IPS DF 19.7 (cell line): ENCODE measurements around the gene APOBEC2.

ENCODE experiments used
- DNase-seq: peaks from one replicate; pipeline ENCODE4 v3.0.0-alpha.2; 2013; ENCODE audit warnings: low read depth, low spot score

Gene APOBEC2

DNA sequence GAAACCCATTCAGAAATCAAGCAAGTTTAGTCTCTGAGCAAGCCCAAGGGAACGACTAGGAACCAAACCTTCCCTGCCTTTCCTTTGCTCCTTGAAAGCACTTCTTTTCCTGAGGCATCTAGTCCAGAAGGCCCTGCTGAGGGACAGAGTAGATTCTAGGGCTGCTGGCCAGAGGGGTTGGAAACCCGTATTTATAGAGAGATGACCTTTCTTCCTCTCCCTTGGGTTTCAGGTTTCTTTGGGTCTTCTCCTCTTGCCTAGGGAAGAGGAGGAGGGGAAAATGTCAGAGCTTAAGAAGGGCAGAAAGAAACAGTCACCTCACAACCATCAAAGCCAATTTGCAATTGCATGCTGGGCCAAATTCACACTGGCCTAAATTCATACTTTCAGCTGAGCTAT is 5.8 kb downstream of the APOBEC2 start:
- DNase-seq: no peak

GRCh38 chr6:41059556-41059955 is 6.6 kb downstream of the APOBEC2 start:
- no peak for DNase-seq

DNA sequence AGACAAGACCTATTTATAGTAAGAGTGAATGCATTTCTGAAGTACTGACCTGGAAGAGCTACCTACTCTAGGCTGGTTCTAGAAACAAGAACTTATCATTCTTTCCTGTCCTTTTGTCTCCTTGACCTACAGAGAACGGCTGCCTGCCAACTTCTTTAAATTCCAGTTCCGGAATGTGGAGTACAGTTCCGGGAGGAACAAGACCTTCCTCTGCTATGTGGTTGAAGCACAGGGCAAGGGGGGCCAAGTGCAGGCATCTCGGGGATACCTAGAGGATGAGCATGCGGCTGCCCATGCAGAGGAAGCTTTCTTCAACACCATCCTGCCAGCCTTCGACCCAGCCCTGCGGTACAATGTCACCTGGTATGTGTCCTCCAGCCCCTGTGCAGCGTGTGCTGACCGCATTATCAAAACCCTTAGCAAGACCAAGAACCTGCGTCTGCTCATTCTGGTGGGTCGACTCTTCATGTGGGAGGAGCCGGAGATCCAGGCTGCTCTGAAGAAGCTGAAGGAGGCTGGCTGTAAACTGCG is 8.3 kb downstream of the APOBEC2 start:
- DNase-seq: no peak

- DNase-seq: no peak
Observed at GRCh38 chr6:41062056-41062455, 9.1 kb downstream of the APOBEC2 start.

GRCh38 chr6:41063884-41064285 is 10.9 kb downstream of the APOBEC2 start:
- no peak for DNase-seq

GRCh38 chr6:41064841-41065240 is 11.8 kb downstream of the APOBEC2 start:
- DNase-seq: no peak

GRCh38 chr6:41065550-41066026 is 12.6 kb downstream of the APOBEC2 start:
- no peak for DNase-seq

DNA sequence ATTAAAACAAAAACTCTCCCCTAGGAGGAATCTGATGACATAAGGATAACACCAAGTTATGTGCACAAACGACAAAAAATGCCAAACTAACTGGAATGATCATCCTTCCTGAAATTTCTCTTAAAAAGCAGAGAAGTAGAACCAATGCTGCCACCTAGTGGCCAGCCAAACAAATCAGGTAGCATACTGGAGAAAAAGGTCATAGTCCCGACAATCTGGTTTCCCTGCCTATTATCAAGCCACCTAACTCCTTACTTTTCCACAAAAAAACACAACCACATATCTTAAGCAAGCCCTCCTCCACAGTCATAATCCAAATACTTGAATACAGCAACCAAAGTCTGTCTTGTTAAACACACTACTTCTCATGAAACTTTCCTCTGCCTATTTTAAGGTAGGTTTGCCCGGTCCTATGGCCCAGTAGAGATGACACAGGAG is 13.9 kb downstream of the APOBEC2 start:
- DNase-seq: no peak

- DNase-seq: no peak
Observed at GRCh38 chr6:41071501-41071922, 18.5 kb downstream of the APOBEC2 start.

DNA sequence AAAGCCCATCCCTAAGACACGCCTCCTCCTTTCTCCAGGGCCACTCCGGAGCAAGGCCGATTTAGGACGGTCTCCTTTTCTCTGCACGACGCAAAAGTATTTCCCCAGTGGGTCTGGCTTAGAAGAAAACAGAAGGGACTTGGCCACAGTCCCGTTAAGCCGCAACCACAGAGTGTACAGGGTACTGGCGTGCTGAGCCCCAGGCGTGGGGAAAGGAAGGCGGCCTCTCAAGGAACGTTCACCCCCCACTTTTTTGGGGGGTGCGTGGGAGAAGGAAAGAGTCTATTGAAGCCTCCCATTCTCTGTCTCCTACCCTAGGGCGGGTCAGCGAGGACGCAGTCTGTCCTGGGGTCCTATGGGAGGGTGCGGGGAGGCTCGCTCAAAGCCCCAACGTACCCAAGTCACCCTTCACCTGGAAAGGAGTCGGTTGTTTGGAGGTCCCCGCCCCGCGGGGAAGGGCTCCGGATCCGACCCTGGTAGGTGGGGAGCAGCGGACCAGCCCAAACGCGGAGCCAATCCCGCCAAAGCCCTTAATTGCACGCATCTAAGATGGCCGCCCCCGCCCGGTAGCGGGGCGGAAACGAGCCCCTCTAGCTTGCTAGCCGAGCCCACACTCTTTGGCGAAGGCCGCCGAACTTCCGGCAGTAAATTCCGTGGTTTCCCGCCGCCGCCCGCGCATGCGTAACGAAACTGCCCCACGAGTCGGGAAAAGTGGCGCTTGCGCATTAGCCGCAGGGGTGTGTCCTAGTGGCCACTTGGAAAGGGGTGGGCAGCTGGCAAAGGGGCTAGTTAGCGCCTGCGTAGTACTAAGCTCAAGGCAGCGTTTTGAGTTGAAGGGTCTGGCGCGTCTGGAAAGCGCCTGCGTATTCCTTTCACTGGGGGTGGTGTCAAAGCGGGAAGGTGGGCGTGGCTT is 19.2 kb downstream of the APOBEC2 start, which contains the start of gene OARD1:
Gene OARD1, minus strand, starts transcription at position 434 of the 913 bp plus-strand sequence. CDS start 722 bp downstream, outside the sequence.
- peak; percentile 85 for DNase-seq

DNA sequence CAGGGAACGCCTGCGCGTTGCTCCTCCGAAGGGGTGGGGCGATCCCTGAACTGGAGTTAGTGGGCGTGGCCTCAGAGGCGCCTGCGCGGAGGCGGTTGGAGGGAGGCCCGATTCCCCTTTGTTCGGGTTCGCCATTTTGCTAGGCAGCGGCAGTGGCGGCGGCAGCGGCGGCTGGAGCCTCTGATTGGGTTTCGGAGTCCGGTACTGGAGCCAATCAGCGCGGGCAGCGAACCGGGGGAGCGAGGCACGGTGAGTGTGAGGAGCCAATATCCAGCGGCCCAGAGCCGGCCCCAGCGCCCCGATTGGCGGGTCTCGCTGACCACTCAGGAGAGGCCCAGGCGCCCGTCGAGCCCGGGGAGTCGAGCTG is 19.8 kb downstream of the APOBEC2 start, which contains the start of gene NFYA:
Gene NFYA, plus strand, starts transcription at position 139 of the 367 bp plus-strand sequence. CDS start 6,116 bp downstream, outside the sequence.
- DNase-seq: no peak

- no peak for DNase-seq
Observed at GRCh38 chr6:41073203-41073967, 20.4 kb downstream of the APOBEC2 start.

DNA sequence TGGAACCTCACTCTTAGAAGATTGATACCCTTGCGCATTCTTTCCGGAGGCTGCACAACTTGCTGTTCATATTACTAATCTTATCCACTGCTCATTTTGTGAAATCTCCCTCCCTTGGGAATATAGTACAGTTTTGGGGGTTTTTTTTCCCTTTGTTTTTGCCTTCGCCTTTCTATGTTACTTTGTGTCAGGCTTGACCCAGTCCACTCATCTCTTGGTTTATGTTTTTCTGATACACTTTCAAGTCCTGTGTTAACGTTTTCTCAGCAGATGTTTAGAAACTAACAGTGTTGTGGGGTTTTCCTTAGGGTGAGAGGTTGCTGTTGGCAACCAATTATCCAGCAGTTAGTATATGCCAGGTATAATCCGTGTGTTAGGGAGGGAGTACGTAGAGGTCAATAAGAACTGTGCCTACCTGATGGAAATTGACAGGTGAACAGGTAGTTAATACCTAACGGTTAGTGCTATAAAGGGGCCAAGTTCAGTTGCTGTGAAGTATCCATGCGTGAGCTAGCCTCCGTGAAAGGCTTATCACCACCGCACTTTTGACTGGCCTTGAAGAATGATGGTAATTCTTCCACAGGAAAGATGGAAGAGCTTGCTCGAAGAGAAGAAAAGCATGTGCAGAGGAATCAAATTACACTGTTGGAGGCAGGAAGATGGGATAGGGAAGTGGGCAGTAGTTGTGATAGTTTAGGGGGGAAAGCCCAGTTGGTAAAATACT is 21.1 kb downstream of the APOBEC2 start:
- no peak for DNase-seq

GRCh38 chr6:41074692-41075436 is 21.9 kb downstream of the APOBEC2 start:
- no peak for DNase-seq

DNA sequence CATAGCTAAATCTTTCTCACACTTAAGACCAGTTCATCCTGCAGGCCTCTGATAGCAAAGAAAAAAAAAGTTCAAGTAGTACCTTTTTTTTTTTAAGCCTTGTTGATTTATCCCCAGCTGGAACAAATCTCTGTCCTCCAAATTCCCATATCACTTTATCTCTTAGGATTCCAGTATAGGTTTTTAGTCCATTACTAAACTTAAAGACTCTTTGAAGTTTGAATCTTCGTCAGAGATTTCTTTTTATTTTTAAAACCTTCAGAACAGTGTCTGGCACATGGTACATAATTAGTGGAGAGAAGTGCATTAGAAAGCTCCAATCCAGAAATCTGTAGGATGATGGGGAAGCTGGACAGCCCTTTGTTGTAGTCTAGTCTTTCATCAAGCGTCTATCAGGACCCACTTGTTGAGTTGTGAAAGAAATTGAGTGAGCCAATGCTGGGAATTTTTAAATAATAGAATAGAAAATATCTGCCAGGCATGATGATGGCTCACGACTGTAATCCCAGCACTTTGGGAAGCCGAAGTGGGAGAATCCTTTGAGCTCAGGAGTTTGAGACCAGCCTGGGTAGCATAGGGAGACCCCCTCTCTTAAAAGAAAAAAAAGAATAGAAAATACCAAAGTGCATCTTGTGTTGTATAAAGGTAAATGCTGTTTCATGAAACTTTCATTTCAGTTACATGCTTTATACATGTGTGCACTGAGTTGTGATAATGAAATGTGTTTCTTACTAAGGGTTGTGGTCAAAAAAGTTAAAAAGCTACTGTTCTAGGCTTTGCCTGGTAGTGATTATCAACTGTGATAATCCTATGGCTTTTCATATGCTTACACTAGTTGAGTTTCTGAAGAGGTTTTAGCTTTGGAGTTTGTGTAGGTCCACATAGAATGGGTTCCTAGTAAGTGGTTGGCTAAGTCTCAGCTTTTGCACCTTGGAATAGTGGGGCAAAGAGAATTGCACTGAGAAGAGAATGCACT is 22.9 kb downstream of the APOBEC2 start:
- DNase-seq: no peak

- DNase-seq: no peak
Observed at GRCh38 chr6:41077536-41077935, 24.5 kb downstream of the APOBEC2 start.

GRCh38 chr6:41078101-41078500 is 25.1 kb downstream of the APOBEC2 start:
- no peak for DNase-seq

- no peak for DNase-seq
Observed at GRCh38 chr6:41079080-41079479, 26.1 kb downstream of the APOBEC2 start.

DNA sequence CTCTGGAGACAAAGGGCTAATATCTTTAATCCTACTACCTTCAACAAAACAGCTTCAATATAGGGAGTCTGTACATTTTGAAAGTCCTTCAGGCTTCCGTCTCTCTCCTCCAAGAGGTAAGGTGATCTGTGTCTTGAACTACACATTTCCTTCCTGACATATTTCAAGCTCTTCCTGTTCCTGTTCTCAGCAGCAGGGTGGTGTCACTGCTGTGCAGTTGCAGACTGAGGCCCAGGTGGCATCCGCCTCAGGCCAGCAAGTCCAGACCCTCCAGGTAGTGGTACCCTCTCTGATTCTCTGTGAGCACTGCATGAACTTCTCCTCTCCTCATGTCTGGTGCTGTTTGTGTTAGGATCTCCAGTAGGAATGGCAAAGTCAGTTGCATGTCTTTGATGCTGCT is 27.6 kb downstream of the APOBEC2 start:
- DNase-seq: no peak
